ACHN (cell line): Measurements from ENCODE around the gene SLC41A3.

Experiments used
- DNase-seq: peaks from one replicate; pipeline ENCODE4 v3.0.0-alpha.2; 2015
- in situ Hi-C: cut with HindIII; loops from 2 replicates; pipeline ENCODE4 v1.10.0; 2017; ENCODE audit warnings: low sequenced_read_pairs, low pct_ligation_motif_present, low pct_unique_long_range_greater_than_20kb

Gene SLC41A3

GRCh38 chr3:126063358-126063965 lies 20.5 kb downstream of the SLC41A3 start:
- DNase-seq = no peak
- in situ Hi-C loops = no loop called here

DNA sequence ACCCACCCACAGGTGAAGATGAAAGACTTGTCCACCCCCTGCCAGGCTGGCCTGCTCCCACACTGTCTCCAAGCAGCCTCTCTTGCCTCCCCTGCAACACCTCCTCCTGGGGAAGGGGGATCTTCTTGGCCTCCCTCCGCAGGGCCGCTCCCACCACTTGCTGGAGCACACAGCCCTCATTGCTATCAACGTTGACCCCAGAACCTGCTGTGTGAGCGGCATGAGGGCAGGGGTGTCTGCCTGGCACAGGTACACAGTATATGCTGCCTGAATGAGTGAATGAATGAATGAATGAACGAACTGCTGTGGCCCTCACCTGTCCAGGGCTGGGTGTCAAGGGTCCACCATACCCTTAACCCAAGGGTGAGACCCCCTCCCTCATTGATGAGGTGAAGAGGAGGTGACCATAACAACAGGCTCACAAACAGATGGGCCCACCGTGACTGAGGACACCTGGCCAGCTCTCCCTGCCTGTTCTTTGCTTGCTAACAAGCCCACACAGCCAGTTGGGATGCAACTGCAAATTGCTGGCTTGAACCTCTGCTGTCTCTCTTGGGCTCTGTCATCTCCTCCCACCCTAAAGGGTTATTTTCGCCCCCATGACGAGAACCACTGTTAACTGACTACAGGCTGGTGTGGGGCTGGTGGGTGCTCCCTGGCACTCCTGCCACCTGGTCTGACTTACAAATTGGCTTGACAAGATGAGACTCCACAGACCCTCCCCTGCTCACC lies 22.5 kb downstream of the SLC41A3 start:
- in situ Hi-C loops = no loop called here
- DNase-seq = no peak

GRCh38 chr3:126060613-126061145 lies 23.2 kb downstream of the SLC41A3 start:
- in situ Hi-C loops = no loop called here
- no peak for DNase-seq

GRCh38 chr3:126058666-126059065 lies 25.3 kb downstream of the SLC41A3 start:
- in situ Hi-C loops = no loop called here
- DNase-seq = no peak

GRCh38 chr3:126057936-126058335 lies 26.0 kb downstream of the SLC41A3 start:
- DNase-seq = no peak
- in situ Hi-C loops = no loop called here

DNA sequence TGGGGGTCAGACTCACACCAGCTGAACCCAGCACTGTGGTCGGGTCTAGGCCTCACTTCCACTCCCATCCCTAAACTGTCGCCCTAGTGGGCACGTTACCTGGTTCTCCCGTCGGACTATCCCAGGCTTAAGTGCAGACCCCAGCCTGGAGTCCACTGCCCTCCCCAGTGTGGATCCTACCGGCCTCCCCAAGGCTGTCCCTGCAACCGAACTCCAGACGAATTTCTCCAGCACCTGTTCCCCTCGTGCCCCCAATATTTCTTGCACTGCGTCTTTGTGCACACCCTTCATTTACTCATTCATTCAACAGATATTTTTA lies 26.5 kb downstream of the SLC41A3 start:
- DNase-seq = no peak
- in situ Hi-C loops = no loop called here

- DNase-seq = no peak
- in situ Hi-C loops = no loop called here
Observed at GRCh38 chr3:126056681-126057500, 27.0 kb downstream of the SLC41A3 start.

- in situ Hi-C loops = no loop called here
- DNase-seq = no peak
Observed at GRCh38 chr3:126056088-126056487, 27.8 kb downstream of the SLC41A3 start.

DNA sequence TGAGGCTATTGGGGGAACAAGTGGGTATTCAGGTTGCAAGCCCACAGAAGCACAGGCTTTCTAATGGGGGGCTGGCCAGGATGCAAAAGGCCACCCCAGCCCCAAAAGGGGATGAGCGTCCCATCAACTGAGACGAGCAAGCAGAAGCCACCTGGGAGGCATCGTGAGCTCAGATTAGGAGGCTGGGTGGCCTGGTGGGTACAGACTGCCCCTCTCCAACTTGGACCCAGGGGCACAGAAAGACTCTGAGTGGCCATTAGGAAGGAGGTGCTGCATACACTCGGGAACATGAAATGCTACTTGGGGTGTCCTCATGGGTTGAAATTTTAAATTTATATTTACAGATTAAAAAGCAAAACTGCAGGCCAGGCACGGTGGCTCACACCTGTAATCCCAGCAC lies 29.1 kb downstream of the SLC41A3 start:
- DNase-seq = no peak
- in situ Hi-C loops = no loop called here

GRCh38 chr3:126053949-126054569 lies 29.9 kb downstream of the SLC41A3 start:
- no peak for DNase-seq
- in situ Hi-C loops = no loop called here

DNA sequence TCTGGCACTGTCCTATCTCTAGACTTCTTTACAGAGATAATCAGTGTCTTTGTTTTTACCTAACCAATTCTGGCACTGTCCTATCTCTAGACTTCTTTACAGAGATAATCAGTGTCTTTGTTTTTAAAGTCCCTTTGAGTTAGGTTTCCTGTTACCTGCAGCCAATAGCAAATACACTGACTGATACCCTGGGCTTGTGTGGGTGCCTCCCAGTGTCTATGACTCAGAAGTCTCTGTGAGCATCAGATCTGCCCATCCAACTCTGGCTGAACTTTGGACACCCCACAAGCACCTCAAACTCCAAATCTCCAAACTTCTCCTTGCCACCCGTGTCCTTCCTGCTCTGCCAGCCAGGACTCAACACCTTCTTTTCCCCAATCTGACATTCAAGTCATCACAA lies 30.4 kb downstream of the SLC41A3 start:
- no peak for DNase-seq
- in situ Hi-C loops = no loop called here

DNA sequence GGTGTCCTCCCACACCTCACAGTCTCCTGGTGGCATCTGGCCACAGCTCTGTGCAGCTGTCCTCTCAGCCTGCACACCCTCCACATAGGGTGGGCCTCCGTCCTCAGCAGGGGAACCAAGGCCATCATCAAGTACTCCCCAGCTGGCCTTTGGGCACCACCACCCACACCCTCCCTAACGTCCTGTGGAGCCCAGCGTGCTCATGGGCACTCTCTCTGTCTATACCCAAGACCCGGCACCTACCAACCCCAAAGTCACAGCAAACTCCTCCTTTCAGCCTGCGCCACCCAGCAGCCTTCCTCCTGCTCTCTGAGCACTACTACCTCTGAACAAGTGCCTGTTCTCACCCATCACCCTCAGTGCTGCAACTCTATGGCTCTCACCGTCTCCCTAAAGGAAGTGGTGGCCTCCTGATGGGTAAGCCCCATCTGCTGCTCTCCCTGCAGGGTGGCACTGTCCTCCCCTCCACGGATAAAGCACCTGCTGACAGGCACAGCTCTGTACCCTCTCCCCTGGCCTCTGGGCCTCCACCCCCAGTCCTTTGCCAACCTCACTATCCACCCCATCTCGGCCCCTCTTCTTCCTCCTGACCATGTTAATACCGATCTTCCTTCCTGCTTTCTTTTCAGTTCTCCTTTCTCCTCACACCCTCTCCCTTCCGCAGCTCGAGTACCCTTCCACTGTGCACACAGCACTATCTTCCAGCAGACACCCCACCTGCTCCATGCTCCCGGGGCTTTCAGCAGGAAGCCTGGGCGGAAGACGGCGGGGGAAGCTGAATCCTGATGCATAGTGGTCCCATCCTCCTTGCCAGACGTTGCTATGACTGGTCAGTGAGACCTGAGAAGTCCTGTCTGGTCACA lies 31.5 kb downstream of the SLC41A3 start:
- in situ Hi-C loops = no loop called here
- DNase-seq = no peak

DNA sequence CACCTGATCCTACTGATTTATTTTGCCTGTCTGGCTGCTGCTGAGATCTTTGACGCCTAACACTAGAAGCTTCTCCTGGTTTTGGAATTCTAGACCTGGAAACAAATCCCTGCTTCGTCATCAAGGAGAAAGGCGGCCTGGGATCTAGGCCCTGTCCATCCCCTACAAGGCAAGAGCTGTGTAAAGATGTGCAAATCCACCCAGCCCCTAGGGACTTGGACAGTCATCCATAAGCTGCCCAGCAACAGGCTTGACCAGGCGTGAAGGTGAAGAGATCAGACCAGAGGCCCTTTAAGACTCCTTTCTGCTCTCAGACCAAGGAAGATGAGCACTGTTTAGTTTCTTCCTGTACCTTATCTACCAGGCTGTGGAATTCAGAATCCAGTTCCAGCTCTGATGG lies 32.2 kb downstream of the SLC41A3 start:
- in situ Hi-C loops = no loop called here
- DNase-seq = no peak

- in situ Hi-C loops = no loop called here
- DNase-seq = no peak
Observed at GRCh38 chr3:126051234-126051633, 32.7 kb downstream of the SLC41A3 start.

DNA sequence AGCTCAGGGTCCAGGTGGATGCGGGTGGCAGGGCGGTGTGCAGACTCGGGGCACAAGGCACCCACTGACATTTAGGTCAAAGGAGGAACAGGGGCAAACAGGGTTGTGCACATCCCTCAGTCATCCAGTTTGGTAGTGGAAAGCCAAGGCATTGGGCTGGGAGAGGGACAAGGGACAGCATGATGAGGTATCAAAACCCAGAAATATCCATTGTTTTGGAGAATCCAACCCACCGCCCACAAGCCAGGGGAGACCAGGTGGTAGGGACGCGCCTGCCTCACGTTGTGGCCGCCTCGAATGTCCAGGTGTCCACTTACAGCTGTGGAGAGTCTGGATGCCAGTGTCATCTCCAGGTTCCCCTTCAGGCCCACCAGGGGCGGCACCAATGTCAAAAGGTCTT lies 33.3 kb downstream of the SLC41A3 start:
- DNase-seq = no peak
- in situ Hi-C loops = no loop called here

DNA sequence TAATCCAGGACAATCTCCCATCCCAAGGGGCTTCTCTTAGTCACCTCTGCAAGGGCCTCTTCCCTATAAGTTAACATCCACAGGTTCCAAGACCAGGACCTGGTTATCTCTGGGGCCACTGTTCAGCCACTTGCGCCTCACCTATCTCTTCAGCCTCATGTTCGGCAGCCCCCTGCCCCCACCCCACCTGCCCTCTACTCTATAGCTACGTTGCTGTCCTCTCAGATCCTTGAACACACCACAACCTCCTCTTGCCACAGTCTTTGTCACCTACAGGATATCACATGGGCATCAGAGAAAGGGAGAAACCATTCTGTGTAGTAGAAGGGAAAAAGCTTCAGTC lies 33.9 kb downstream of the SLC41A3 start:
- no peak for DNase-seq
- in situ Hi-C loops = no loop called here

DNA sequence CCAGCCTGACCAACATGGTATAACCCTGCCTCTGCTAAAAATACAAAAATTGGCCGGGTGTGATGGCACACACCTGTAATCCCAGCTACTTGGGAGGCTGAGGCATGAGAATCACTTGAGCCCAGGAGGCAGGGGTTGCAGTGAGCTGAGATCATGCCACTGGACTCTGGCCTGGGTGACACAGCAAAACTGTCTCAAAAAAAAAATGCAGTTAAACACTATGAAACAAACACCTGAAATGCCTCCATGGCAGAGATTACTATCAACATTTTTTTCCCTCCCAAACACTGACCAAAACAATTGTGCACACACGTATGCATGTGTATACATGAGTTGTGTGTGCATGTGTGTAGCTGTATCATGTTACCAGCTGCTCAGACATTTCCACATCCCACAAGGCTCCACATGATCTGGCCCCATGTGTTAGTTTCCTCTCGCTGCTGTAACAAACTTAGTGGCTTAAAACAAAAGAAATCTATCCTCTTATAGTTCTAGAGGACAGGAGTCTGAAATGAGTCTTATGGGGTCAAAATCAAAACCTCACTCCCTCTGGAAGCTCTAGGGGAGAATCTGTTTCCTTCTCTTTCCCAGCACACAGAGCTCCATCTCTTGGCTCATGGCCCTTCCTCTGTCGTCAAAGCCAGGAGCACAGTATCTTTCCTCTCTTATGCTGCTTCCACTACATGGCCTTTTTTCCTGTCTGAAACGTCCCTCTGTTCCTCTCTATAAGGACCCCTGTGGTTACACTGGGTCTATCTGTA lies 34.5 kb downstream of the SLC41A3 start:
- in situ Hi-C loops = no loop called here

DNA sequence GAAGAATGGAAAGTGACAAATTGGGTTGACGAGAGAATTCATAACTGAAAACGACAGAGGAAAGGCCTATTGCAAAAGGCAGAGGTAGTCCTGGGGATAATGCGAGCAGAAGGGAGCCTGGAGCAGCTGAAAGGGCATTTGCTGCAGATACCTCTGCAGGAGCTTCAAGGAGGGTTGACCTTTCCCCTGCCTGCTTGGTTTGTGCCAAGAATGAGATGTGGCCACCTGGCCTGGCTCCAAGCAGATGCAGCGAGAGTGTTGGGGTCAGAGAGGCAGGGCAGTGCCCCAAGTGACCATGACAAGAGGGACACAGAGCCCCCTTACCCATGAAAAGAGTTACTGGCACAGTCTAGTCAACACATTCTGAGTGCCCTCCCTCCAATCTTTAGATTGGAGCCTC lies 43.5 kb downstream of the SLC41A3 start:
- DNase-seq = no peak
- in situ Hi-C loops = no loop called here

More for the DNA sequence above, 34.5 kb downstream of the SLC41A3 start:
- DNase-seq = no peak
